B cell (primary cell): ENCODE measurements around the gene DPYSL4. TPM values are rescaled to one million over a fixed set of nuclear protein-coding genes. Genes with fewer than 3 reads are reported as not detected.

Experiments used
- ATAC-seq: fragments of 200-7000 bp; cut with Tn5 transposase; one replicate; pipeline ENCODE4 v1.10.0; 2021; ENCODE audit warnings: low read depth, mild to moderate bottlenecking, moderate number of reproducible peaks, moderate library complexity
- CTCF ChIA-PET: fragments of 350-600 bp; sonication (Branson Sonifier 250); formaldehyde crosslinking; loops from one replicate; lab custom pipeline; 2021; ENCODE audit warnings: antibody characterized with exemption, inconsistent platforms; lab: Charles Lee
- POLR2A ChIA-PET: fragments of 350-600 bp; sonication (Branson Sonifier 250); formaldehyde crosslinking; loops from one replicate; lab custom pipeline; 2021; ENCODE audit warnings: antibody characterized with exemption; lab: Charles Lee
- DNase-seq: peaks from one replicate; pipeline ENCODE4 v3.0.0; 2013
- H2AFZ ChIP-seq: 2 replicates; pipeline ENCODE4 v1.6.1; 2012; ENCODE audit warnings: mild to moderate bottlenecking, low read depth, low read length; ENCODE audit not compliant: insufficient read depth, poor library complexity, severe bottlenecking
- H3K27ac ChIP-seq, 2 donors: 1 replicate in 1 of 2; 2 replicates in 1 of 2; pipeline ENCODE4 v1.5.1; 2012 to 2013; ENCODE audit warnings: low read length in 2 of 2, mild to moderate bottlenecking in 2 of 2, moderate library complexity in 1 of 2
- H3K27me3 ChIP-seq, 4 experiments: fragments of 200-600 bp in 1 of 4; sonication (generic) in 1 of 4; replicated peaks in 1 of 4; 1 replicate in 2 of 4; 2 replicates in 2 of 4; pipeline versions ENCODE4 v1.6.1 to v1.7.0; 2013 to 2016; ENCODE audit warnings: low read length in 3 of 4, mild to moderate bottlenecking in 2 of 4, mixed read lengths in 1 of 4, moderate library complexity in 1 of 4; ENCODE audit not compliant: insufficient read depth in 4 of 4, control insufficient read depth in 3 of 4; ENCODE audit errors: control extremely low read depth in 1 of 4
- H3K36me3 ChIP-seq, 2 experiments: replicated peaks in 1 of 2; 1 replicate in 1 of 2; 2 replicates in 1 of 2; pipeline versions ENCODE4 v1.6.1 to v1.7.1; 2013; ENCODE audit warnings: low read length in 1 of 2; ENCODE audit not compliant: insufficient read depth in 2 of 2, control insufficient read depth in 1 of 2; ENCODE audit errors: control extremely low read depth in 1 of 2, extremely low read depth in 1 of 2
- H3K4me1 ChIP-seq, 2 donors: fragments of 200-600 bp in 1 of 2; sonication (generic) in 1 of 2; 1 replicate in 1 of 2; 2 replicates in 1 of 2; pipeline versions ENCODE4 v1.5.1 to v1.6.1; 2013 to 2017; ENCODE audit warnings: low read length in 2 of 2; ENCODE audit not compliant: control insufficient read depth in 2 of 2, insufficient read depth in 2 of 2
- H3K4me2 ChIP-seq: replicated peaks from 2 replicates; pipeline ENCODE3; 2012; ENCODE audit warnings: mild to moderate bottlenecking, low read depth, low read length; ENCODE audit not compliant: poor library complexity, severe bottlenecking
- H3K4me3 ChIP-seq, 5 experiments: fragments of 200-600 bp in 1 of 5; sonication (generic) in 1 of 5; 1 replicate in 3 of 5; 2 replicates in 2 of 5; pipeline versions ENCODE4 v1.5.1 to v1.7.0; 2011 to 2016; ENCODE audit warnings: low read length in 4 of 5, mild to moderate bottlenecking in 4 of 5, low read depth in 2 of 5, control low read depth in 1 of 5, moderate library complexity in 1 of 5; ENCODE audit not compliant: insufficient read depth in 1 of 5; ENCODE audit errors: control extremely low read depth in 1 of 5, extremely low read depth in 1 of 5
- H3K79me2 ChIP-seq: fragments of 200-600 bp; sonication (generic); one replicate; pipeline ENCODE4 v1.6.0; 2016; ENCODE audit warnings: low read length; ENCODE audit not compliant: control insufficient read depth, insufficient read depth
- H3K9ac ChIP-seq: fragments of 200-600 bp; sonication (generic); 2 replicates; pipeline ENCODE4 v1.6.1; 2017; ENCODE audit warnings: mild to moderate bottlenecking, low read length, moderate library complexity
- H3K9me3 ChIP-seq, 3 donors: one replicate each; pipeline versions ENCODE4 v1.6.1 to v1.7.1; 2013; ENCODE audit warnings: low read length in 2 of 3; ENCODE audit not compliant: control insufficient read depth in 2 of 3, insufficient read depth in 1 of 3; ENCODE audit errors: control extremely low read depth in 1 of 3
- H4K20me1 ChIP-seq: 2 replicates; pipeline ENCODE4 v1.6.0; 2012; ENCODE audit warnings: mild to moderate bottlenecking, low read length; ENCODE audit not compliant: insufficient read depth, control insufficient read depth, poor library complexity, severe bottlenecking
- H3K27ac Mint-ChIP-seq: one replicate; pipeline ENCODE4 v1.8.0; 2021; ENCODE audit warnings: mixed read lengths
- H3K27me3 Mint-ChIP-seq: one replicate; pipeline ENCODE4 v1.8.0; 2021; ENCODE audit warnings: mixed read lengths
- H3K4me1 Mint-ChIP-seq: one replicate; pipeline ENCODE4 v1.8.0; 2021; ENCODE audit warnings: mixed read lengths
- H3K4me3 Mint-ChIP-seq: one replicate; pipeline ENCODE4 v1.8.0; 2021; ENCODE audit warnings: mixed read lengths
- H3K9me3 Mint-ChIP-seq: one replicate; pipeline ENCODE4 v1.8.0; 2022; ENCODE audit warnings: mixed read lengths; ENCODE audit not compliant: insufficient read depth
- EZH2 ChIP-seq: IDR thresholded peaks from 2 replicates; pipeline ENCODE4 v1.6.1; 2012; ENCODE audit warnings: borderline replicate concordance, low read depth, mild to moderate bottlenecking, moderate library complexity, low read length; ENCODE audit not compliant: insufficient read depth, poor library complexity, severe bottlenecking
- WGBS: methylation state at CpG from one replicate; pipeline ENCODE4 v1.1.5; 2013; ENCODE audit warnings: missing lambda C conversion rate; ENCODE audit not compliant: insufficient coverage; 5-methylcytosine and 5-hydroxymethylcytosine counted together
- intact Hi-C: fragments of 100-400 bp; cut with micrococcal nuclease; formaldehyde crosslinking; loops from one replicate; pipeline ENCODE4 v1.10.0; 2022
- polyA plus RNA-seq: library from polyadenylated mRNA; depleted of rRNA; stranded (reverse); fragments of >200 nt; gene quantifications from 2 replicates; pipeline ENCODE4 v1.2.3, GENCODE V29; 2012
- total RNA-seq, 2 donors: library from RNA; stranded (reverse); fragments of 120-200 nt in 1 of 2; gene quantifications; 1 replicate in 1 of 2; 2 replicates in 1 of 2; pipeline versions ENCODE4 v1.2.3 to v1.2.4, GENCODE V29; 2013 to 2022
- TF ChIP-seq, protein P1 (sequence below): fragments of 200-600 bp; IDR thresholded peaks from one replicate; pipeline ENCODE4 v1.8.0; 2022; ENCODE audit warnings: antibody characterized with exemption, mild to moderate bottlenecking

Gene DPYSL4
- total and polyA plus RNA-seq, 2 donors (not counting 1 experiment from before 2014, with no cell fraction given) = 0.03 to 0.22 TPM

- Histone ChIP-seq H4K20me1 (no peaks in the 10 kb centered on the region), H3K4me3 (no peak overlapping the region), H2AFZ (no peak overlapping the region), H3K27ac (no peak overlapping the region), H3K36me3 (no peaks in the 10 kb centered on the region), H3K79me2 (no peaks in the 10 kb centered on the region), H3K9ac (no peak overlapping the region), H3K4me1 (peaks cover 0 to 2% of the 10 kb centered on the region in 2 donors), H3K9me3 (peaks cover 0 to 11% (median 0%) of the 10 kb centered on the region in 3 donors), H3K4me2 (no peak overlapping the region), H3K27me3 (peaks cover 0 to 10% (median 0%) of the 10 kb centered on the region in 4 experiments)
- intact Hi-C loops = no loop called here
- Mint-ChIP-seq H3K4me3 (no peak overlapping the region), H3K27me3 (peaks cover 3% of the 10 kb centered on the region), H3K9me3 (no peaks in the 10 kb centered on the region), H3K27ac (no peak overlapping the region), H3K4me1 (no peaks in the 10 kb centered on the region)
- WGBS = 91% methylated on average over 38 of the region's 42 CpGs
- DNase-seq (no peak), ATAC-seq (no peak)
- no peak for TF ChIP-seq EZH2
- TF ChIP-seq, protein P1, sequence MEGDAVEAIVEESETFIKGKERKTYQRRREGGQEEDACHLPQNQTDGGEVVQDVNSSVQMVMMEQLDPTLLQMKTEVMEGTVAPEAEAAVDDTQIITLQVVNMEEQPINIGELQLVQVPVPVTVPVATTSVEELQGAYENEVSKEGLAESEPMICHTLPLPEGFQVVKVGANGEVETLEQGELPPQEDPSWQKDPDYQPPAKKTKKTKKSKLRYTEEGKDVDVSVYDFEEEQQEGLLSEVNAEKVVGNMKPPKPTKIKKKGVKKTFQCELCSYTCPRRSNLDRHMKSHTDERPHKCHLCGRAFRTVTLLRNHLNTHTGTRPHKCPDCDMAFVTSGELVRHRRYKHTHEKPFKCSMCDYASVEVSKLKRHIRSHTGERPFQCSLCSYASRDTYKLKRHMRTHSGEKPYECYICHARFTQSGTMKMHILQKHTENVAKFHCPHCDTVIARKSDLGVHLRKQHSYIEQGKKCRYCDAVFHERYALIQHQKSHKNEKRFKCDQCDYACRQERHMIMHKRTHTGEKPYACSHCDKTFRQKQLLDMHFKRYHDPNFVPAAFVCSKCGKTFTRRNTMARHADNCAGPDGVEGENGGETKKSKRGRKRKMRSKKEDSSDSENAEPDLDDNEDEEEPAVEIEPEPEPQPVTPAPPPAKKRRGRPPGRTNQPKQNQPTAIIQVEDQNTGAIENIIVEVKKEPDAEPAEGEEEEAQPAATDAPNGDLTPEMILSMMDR = no peak
- ChIA-PET CTCF (interaction anchor here (2.6 kb wide), 1 partner anchor 254 kb away, joined by 16 read pairs; no protein-coding TSS in a partner anchor), POLR2A (no interaction called here)
Observed at GRCh38 chr10:132140167-132140925, 46.4 kb upstream of the DPYSL4 start.

DNA sequence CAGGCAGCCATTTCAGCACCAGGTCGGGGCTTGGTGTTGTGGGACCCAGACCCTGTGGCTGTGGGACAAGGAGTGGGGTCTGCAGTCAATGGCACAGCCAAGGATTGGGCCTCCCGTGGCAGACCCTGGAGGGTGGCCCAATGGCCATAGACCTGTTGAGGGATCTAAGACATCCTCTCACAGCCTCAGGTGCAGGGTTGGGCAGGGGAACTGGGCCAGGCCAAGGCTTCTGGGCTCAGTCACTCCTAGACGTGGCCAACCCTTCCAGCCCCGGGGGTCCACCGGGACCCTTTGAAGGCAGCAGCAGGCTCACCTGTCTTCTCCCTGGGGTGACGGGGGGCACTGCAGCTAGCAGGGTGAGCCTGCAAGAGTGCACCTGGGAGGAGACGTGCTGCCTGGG is 45.7 kb upstream of the DPYSL4 start:
- H3K4me1 Mint-ChIP-seq = no peaks in the 10 kb centered on the region
- peaks cover 3% of the 10 kb centered on the region for H3K27me3 Mint-ChIP-seq
- no peak overlapping the region for H3K4me3 Mint-ChIP-seq
- H3K9ac ChIP-seq = no peak overlapping the region
- H4K20me1 ChIP-seq = no peaks in the 10 kb centered on the region
- POLR2A ChIA-PET = no interaction called here
- peaks cover 0 to 10% (median 0%) of the 10 kb centered on the region in 4 experiments for H3K27me3 ChIP-seq
- intact Hi-C loops = no loop called here
- CTCF ChIA-PET = interaction anchor here (2.6 kb wide), 1 partner anchor 255 kb away, joined by 16 read pairs; no protein-coding TSS in a partner anchor
- H3K4me1 ChIP-seq = peaks cover 0 to 2% of the 10 kb centered on the region in 2 donors
- no peak for TF ChIP-seq EZH2
- TF ChIP-seq, protein P1 = no peak
- H2AFZ ChIP-seq = no peak overlapping the region
- H3K9me3 ChIP-seq = peaks cover 0 to 11% (median 0%) of the 10 kb centered on the region in 3 donors
- no peak overlapping the region for H3K4me2 ChIP-seq
- no peaks in the 10 kb centered on the region for H3K9me3 Mint-ChIP-seq
- no peak overlapping the region for H3K27ac ChIP-seq
- no peaks in the 10 kb centered on the region for H3K36me3 ChIP-seq
- DNase-seq (no peak), ATAC-seq (no peak)
- H3K79me2 ChIP-seq = no peaks in the 10 kb centered on the region
- 81% methylated on average over 7 of the region's 7 CpGs for WGBS
- no peak overlapping the region for H3K27ac Mint-ChIP-seq
- no peak overlapping the region for H3K4me3 ChIP-seq
